ENCODE results near the gene PCLO.

Gene PCLO

GRCh38 chr7:82818171-82818570 is 344.5 kb downstream of the PCLO start:
- DNase-seq = no peak

GRCh38 chr7:82816272-82816671 is 346.4 kb downstream of the PCLO start:
- DNase-seq = no peak

DNA sequence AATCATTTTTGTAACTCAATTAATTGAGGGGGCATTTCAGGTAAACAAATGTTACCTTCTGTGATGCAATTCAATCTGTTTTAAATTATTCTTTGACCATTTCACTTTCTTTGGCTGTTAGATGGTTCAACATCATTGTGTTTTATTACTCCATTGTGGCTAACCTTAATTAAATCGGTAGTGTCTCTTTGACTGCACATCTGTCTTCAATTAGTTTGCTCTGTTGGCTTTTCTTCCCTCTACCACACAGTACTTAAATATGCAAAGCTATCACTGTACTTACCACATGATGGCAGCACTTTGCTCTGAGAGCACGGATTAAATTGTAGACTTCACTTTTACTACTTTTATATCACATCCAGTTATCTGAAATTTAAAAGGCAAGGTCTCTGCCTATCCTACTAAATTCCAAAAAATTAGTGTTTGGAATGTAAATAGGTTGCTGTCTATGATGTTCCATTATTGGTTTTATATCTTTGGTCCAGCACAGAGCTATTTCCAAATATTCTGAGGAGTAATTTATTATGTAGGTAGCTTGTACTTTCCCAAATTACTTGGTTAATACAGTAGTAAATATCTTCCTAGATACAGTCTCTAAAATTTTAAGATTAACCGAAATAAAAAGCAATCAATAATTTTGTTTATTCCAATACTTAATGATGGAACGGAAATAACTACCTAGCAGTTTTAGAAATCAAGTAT is 352.0 kb downstream of the PCLO start:
- DNase-seq = peak; percentile 17 to 52 (median 32)

GRCh38 chr7:82808633-82809032 is 354.1 kb downstream of the PCLO start:
- no peak for DNase-seq

DNA sequence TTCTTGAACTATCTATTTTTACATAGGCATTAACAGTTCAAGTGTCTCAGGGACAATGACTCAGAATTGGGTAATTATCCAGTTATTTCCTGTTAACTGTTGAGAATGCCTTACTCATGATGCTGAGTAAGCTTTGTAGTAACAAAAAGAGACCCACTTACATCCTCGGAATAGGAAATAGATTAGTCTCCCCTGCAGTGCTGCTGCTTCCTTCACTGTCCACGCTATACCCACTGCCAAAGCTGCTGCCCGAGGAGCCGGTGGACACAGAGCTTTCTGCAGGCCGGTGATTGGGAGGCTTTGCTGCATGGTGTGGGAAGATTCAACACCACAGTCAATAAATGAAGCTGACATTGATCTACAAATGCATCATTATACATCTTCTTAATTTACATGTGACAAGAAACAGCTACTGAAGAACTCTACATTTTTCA is 357.1 kb downstream of the PCLO start:
- DNase-seq = peak; percentile 28 to 75 (median 52)

DNA sequence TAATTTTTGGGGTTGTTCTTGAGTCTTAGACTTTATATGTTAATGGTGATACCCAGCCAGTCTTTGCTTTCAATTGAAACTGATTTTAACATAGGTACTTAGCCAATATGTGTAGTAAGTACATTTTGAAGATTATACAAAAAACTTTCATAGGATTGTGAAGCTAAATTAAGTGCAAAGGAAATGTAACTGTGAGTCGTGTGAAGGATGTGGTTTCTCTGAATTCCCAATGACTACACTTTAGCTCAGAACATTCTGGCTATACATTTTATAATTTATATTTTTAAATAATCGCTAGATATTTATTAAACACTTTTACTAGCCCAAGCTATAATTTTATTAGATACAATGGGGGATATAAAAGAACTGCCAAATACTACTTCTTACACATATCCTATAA is 359.3 kb downstream of the PCLO start:
- DNase-seq = no peak

DNA sequence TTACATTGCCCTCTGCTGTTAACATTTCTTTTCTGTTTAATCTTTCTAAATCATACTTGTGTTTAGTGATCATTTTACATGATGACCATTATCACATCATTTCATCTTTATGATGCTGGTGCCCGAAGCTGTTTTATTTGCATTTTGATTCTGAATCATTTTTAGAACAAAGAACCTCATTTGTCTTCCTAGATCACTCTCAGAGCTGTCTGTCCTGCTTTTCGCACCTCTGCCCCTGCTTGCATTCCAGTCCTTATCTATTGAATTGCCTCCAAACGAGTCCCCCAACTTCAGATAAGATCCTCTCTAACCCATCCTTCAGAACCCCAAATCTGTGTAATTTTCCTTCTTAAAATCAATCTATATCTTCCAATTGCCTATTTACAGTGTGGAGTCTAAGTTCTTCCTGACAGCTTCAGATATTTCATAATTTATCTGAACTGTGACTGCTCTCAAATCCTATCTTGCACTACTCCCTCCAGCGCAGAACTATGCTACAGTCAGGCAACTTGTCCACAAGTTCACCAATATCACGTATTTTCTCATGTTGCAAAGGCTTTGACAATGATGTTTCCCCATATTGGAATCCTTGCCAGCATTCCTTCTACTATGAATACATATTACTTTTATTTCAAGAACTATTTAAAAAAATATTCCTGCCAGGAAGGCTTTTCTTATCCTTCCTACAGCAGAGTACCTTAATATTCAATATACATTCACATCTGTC is 372.6 kb downstream of the PCLO start:
- no peak for DNase-seq

DNA sequence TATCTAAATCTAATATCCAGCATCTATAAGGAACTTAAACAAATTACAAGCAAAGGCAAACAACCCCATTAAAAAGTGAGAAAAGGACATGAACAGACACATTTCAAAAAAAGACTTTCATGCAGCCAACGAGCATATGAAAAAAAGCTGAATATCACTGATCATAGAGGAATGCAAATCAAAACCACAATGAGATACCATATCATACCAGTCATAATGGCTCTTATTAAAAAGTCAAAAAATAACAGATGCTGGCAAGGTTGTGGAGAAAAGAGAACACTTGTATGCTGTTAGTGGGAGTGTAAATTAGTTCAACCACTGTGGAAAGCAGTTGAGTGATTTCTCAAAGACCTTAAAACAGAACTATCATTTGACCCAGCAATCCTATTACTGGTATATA is 384.7 kb downstream of the PCLO start:
- DNase-seq = no peak

DNA sequence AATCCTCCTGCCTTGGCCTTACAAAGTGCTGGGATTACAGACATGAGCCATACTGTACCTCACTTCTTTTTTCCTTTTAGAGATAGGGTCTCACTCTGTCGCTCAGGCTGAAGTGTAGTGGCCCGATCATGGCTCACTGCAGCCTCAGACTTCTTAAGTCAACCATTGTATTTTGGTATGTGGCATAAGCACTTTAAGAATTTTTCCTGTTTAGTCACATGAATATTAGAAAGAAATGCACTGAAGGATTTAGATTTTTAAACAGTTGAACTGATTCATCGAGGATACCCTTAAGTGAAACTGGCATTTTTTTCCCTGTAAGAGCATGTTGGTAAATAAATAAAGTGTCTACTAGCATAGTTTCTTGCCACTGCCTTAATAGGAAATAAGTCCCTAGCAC is 399.8 kb downstream of the PCLO start:
- no peak for DNase-seq

- no peak for DNase-seq
These were observed 401.9 kb downstream of the PCLO start for GRCh38 chr7:82760831-82761230.

- DNase-seq = no peak
These were observed 402.6 kb downstream of the PCLO start for GRCh38 chr7:82760074-82760473.

GRCh38 chr7:82755705-82756551 is 406.8 kb downstream of the PCLO start:
- DNase-seq = no peak

DNA sequence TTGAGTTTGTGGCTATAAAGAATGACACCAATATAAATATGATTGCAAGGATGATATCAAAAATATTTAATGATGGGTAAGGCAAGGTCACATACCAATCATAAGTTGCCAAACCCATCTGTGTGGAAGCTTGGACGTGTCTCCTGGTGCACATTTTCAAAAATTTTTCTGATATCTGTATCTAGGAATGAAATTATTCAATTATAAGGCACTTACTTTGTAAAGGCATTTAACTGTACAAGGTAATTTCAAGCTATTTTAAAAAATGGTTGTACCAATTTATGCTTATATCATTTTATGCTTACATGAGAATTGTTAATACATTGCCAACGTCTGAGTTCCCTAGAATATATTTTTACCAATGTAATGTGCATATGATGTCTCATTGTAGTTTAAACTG is 412.7 kb downstream of the PCLO start:
- DNase-seq = no peak

DNA sequence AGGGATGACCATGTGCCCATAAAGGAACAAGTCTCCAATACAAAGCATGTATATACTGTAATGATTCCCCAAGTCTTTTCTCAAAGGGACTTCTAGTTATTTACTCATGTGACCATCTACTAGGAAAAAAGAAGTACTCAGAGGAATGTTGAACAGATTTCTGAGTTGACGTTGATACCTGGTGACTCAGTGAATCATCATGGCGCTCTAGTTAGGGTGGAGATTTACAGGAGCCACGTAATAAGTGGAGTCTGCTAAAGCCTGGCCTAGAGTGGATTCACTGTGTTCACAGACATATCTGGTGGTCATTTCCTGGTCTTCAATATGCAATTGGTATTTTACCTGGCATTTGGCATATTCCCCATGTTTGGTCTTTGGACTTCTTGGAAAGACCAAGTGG is 416.9 kb downstream of the PCLO start:
- DNase-seq = no peak

DNA sequence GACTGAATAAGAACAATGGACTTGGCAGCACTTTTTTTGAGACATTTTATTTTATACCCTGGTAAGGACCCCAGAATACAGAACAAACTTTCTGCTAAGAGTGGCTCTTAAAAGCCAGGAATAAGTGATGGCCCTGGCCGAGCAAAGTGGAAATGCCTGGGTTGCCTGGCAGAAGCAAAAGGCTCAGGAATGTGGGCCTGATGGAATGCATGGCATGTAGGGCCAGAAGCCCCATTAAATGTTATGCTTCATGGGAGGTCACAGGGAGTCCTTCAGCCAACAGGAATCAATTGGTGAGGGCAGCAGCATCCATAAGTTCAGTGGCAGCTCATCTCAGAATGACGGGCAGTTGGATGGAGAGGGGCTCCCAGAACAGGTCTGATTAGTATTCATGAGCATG is 417.6 kb downstream of the PCLO start:
- no peak for DNase-seq

GRCh38 chr7:82742163-82742562 is 420.5 kb downstream of the PCLO start:
- DNase-seq = no peak

DNA sequence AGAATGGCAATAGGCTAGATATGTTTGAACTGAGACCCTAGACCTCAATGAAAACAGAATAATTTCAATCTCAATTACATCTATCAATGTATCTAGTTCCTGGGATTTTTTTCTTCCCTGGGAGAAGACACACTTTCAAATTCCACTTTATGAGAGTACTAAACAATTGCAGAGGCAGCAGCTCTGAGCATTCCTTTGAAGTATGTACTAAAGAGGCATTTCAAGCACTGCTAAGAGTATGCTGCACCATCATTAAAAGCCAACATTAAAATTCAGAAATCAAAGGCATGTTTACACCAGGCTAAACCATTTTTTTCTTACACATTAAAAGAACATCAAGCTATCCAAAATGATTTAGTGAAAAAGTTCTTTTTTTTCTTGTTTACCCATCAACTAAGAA is 421.2 kb downstream of the PCLO start:
- no peak for DNase-seq

- DNase-seq = peak; percentile 28 to 54 (median 42)
These were observed 422.3 kb downstream of the PCLO start for GRCh38 chr7:82740246-82740848.

DNA sequence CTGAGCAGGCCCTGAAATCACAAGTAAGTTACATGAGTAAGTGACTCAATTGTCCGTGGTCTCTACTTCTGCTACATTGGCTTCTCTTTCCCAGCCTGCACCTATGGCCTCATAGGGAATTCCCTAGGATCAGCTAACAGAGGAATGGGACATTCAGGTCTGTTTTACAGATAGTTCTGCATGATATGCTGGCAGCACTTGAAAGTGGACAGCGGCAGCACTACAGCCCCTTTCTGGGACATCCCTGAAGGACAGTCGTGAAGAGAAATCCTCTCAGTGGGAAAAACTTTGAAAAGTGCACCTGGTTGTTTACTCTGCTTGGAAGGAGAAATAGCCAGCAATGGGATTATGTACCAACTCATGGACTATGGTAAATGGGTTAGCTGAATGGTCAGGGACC is 426.1 kb downstream of the PCLO start:
- no peak for DNase-seq

DNA sequence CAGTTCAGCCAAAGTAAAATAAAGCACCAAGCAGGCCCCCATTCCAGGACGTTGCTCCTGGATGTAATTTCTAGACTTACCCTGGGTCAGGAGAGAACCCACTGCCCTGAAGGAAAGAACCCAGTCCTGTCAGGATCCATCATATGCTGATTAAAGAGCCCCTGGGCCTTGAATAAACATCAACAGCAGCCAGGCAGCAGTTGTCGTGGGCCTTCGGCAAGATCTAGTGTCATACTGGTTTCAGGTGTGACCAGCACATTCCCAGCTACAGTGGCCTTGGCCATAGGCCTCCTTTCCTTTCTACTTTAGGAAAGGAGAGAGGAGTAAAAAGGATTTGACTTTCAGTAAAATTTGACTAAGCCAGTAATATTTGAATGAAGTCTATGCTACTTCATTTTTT is 430.0 kb downstream of the PCLO start:
- no peak for DNase-seq

GRCh38 chr7:82729172-82730030 is 433.3 kb downstream of the PCLO start:
- DNase-seq = peak; percentile 14 to 40 (median 37)
